ENCODE results near the gene ERG. TPM values are rescaled to one million over a fixed set of nuclear protein-coding genes. Genes with fewer than 3 reads are reported as not detected.

Gene ERG
- total and polyA plus RNA-seq, 2 donors from 2014 or later, result 6.6 to 29.6 TPM

DNA sequence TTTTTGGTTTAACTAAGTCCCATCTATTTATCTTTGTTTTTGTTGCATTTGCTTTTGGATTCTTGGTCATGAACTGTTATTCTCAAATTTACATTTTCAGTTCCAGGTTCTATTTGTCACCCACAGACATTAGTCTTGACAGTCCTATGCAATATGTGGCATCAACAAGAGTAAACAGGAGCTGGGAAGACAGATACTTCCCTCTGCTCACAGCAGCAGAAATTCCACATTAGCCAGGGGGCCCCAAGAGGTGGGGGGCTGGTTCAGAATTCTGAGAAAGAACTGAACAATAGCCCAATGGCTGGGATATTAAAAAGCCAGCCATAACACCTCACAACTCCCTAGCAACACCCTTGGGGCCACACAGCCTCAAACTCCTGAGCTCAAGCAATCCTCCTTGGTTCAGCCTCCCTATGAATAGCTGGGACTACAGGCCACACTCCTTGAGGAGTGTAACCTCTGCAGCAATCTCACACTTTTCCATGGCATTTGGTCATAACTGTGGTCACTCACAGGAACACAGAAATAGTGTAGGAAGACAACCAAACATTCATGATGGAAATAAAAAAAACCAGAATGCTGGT is 67.8 kb downstream of the ERG start:
- Histone ChIP-seq H3K27ac (ENCODE audit: low read depth in 2 of 2, low read length in 2 of 2) (no peak overlapping the region), H3K4me1 (ENCODE audit: control insufficient read depth in 2 of 3, insufficient read depth in 2 of 3, low read depth in 1 of 3, low read length in 3 of 3) (no peaks in the 10 kb centered on the region), H3K9me3 (ENCODE audit: control insufficient read depth in 2 of 3, insufficient read depth in 1 of 3, low read length in 3 of 3) (no peaks in the 10 kb centered on the region), H3K36me3 (ENCODE audit: control insufficient read depth in 2 of 3, insufficient read depth in 3 of 3, low read length in 3 of 3) (no peaks in the 10 kb centered on the region), H3K27me3 (ENCODE audit: control insufficient read depth, insufficient read depth, low read length) (no peaks in the 10 kb centered on the region), H3K4me3 (ENCODE audit: low read length in 3 of 3) (no peak overlapping the region), H3K9ac (ENCODE audit: low read length in 3 of 3) (no peak overlapping the region)
- intact Hi-C loops (cut with DNase I), result no loop called here
- TF ChIP-seq CTCF (IDR thresholded peaks at IDR 0.05; ENCODE audit: borderline replicate concordance, extremely low read depth, insufficient read depth), result no peak
- FAIRE-seq (no peak), DNase-seq (no peak)

DNA sequence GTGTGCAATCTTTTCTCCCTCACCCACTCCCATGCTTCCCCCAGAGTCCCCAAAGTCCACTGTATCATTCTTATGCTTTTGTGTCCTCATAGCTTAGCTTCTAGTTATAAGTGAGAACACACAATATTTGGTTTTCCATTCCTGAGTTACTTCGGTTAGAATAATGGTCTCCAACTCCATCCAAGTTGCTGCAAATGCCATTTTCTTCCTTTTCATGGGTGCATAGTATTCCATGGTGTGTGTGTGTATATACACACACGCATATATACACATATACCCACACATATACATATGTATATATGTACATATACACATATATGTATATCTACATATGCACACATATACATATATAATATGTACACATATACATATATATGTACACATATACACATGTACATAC is 69.3 kb downstream of the ERG start:
- Histone ChIP-seq H3K36me3 (ENCODE audit: control insufficient read depth in 2 of 3, insufficient read depth in 3 of 3, low read length in 3 of 3) (no peaks in the 10 kb centered on the region), H3K27me3 (ENCODE audit: control insufficient read depth, insufficient read depth, low read length) (no peaks in the 10 kb centered on the region), H3K9me3 (ENCODE audit: control insufficient read depth in 2 of 3, insufficient read depth in 1 of 3, low read length in 3 of 3) (no peaks in the 10 kb centered on the region), H3K9ac (ENCODE audit: low read length in 3 of 3) (no peak overlapping the region), H3K27ac (ENCODE audit: low read depth in 2 of 2, low read length in 2 of 2) (no peak overlapping the region), H3K4me1 (ENCODE audit: control insufficient read depth in 2 of 3, insufficient read depth in 2 of 3, low read depth in 1 of 3, low read length in 3 of 3) (no peaks in the 10 kb centered on the region), H3K4me3 (ENCODE audit: low read length in 3 of 3) (no peak overlapping the region)
- FAIRE-seq (no peak), DNase-seq (no peak)
- TF ChIP-seq CTCF (IDR thresholded peaks at IDR 0.05; ENCODE audit: borderline replicate concordance, extremely low read depth, insufficient read depth), result no peak
- intact Hi-C loops (cut with DNase I), result no loop called here

- TF ChIP-seq CTCF (IDR thresholded peaks at IDR 0.05; ENCODE audit: borderline replicate concordance, extremely low read depth, insufficient read depth), result no peak
- no peaks in the 10 kb centered on the region for H3K9me3 ChIP-seq (ENCODE audit: control insufficient read depth in 2 of 3, insufficient read depth in 1 of 3, low read length in 3 of 3)
- no peaks in the 10 kb centered on the region for H3K27me3 ChIP-seq (ENCODE audit: control insufficient read depth, insufficient read depth, low read length)
- DNase-seq (no peak), FAIRE-seq (no peak)
- intact Hi-C loops (cut with DNase I), result no loop called here
- no peaks in the 10 kb centered on the region for H3K36me3 ChIP-seq (ENCODE audit: control insufficient read depth in 2 of 3, insufficient read depth in 3 of 3, low read length in 3 of 3)
- H3K4me3 ChIP-seq (ENCODE audit: low read length in 3 of 3), result no peak overlapping the region
- no peaks in the 10 kb centered on the region for H3K4me1 ChIP-seq (ENCODE audit: control insufficient read depth in 2 of 3, insufficient read depth in 2 of 3, low read depth in 1 of 3, low read length in 3 of 3)
- H3K27ac ChIP-seq (ENCODE audit: low read depth in 2 of 2, low read length in 2 of 2), result no peak overlapping the region
- no peak overlapping the region for H3K9ac ChIP-seq (ENCODE audit: low read length in 3 of 3)
Measured at GRCh38 chr21:38428211-38428610, 70.1 kb downstream of the ERG start.
